CD4-positive, CD25-positive, alpha-beta regulatory T cell (primary cell): Measurements from ENCODE around the gene PARL. TPM values are rescaled to one million over a fixed set of nuclear protein-coding genes. Genes with fewer than 3 reads are reported as not detected.

Experiments
- ATAC-seq, 2 donors: fragments of 150-1000 bp; cut with Tn5 transposase; one replicate each; pipeline ENCODE4 v1.10.0; 2021; ENCODE audit warnings: low read depth in 2 of 2, moderate number of reproducible peaks in 2 of 2, moderate library complexity in 1 of 2
- DNase-seq, 3 donors: peaks; one replicate each; pipeline versions ENCODE4 v3.0.0 to v3.0.0-alpha.2; 2012 to 2022; ENCODE audit warnings: mixed read lengths in 1 of 3
- H3K27ac ChIP-seq: one replicate; pipeline ENCODE4 v1.7.0; 2013; ENCODE audit warnings: mild to moderate bottlenecking, low read length; ENCODE audit not compliant: insufficient read depth, poor library complexity, severe bottlenecking
- H3K27me3 ChIP-seq: one replicate; pipeline ENCODE4 v1.7.0; 2013; ENCODE audit warnings: low read length; ENCODE audit not compliant: control insufficient read depth, insufficient read depth
- H3K36me3 ChIP-seq: one replicate; pipeline ENCODE4 v1.7.0; 2013; ENCODE audit warnings: mild to moderate bottlenecking, low read length, moderate library complexity; ENCODE audit not compliant: control insufficient read depth, insufficient read depth
- H3K4me1 ChIP-seq: 2 replicates; pipeline ENCODE4 v1.7.0; 2013; ENCODE audit warnings: mild to moderate bottlenecking, low read length; ENCODE audit not compliant: insufficient read depth, control insufficient read depth, poor library complexity, severe bottlenecking
- H3K4me3 ChIP-seq: one replicate; pipeline ENCODE4 v1.7.0; 2013; ENCODE audit warnings: low read depth, mild to moderate bottlenecking, low read length, moderate library complexity
- H3K9me3 ChIP-seq, 2 experiments: 1 replicate in 1 of 2; 2 replicates in 1 of 2; pipeline ENCODE4 v1.7.0; 2013; ENCODE audit warnings: low read length in 2 of 2, mild to moderate bottlenecking in 1 of 2, moderate library complexity in 1 of 2; ENCODE audit not compliant: control insufficient read depth in 2 of 2
- H3K27ac Mint-ChIP-seq, 3 donors: one replicate each; pipeline ENCODE4 v1.8.0; 2020 to 2022; ENCODE audit warnings: mild to moderate bottlenecking in 3 of 3, mixed read lengths in 3 of 3, moderate library complexity in 2 of 3
- H3K27me3 Mint-ChIP-seq: one replicate; pipeline ENCODE4 v1.8.0; 2022; ENCODE audit warnings: mild to moderate bottlenecking, mixed read lengths
- H3K36me3 Mint-ChIP-seq: one replicate; pipeline ENCODE4 v1.8.0; 2020; ENCODE audit warnings: mixed read lengths
- H3K4me1 Mint-ChIP-seq, 4 donors: one replicate each; pipeline ENCODE4 v1.8.0; 2020 to 2022; ENCODE audit warnings: mixed read lengths in 4 of 4, mild to moderate bottlenecking in 1 of 4
- H3K4me3 Mint-ChIP-seq, 4 donors: one replicate each; pipeline ENCODE4 v1.8.0; 2020 to 2022; ENCODE audit warnings: mild to moderate bottlenecking in 4 of 4, mixed read lengths in 4 of 4, moderate library complexity in 3 of 4
- H3K9me3 Mint-ChIP-seq, 7 donors: one replicate each; pipeline ENCODE4 v1.8.0; 2020 to 2022; ENCODE audit warnings: mixed read lengths in 7 of 7, mild to moderate bottlenecking in 3 of 7, moderate library complexity in 2 of 7
- polyA plus RNA-seq, 4 donors: library from polyadenylated mRNA; unstranded; fragments of 300-500 nt; fragmentation: Illumina TruSeq; gene quantifications; one replicate each; pipeline ENCODE4 v1.2.3, GENCODE V29; 2021
- total RNA-seq: library from RNA; stranded (reverse); gene quantifications from one replicate; pipeline ENCODE4 v1.2.3, GENCODE V29; 2022

Gene PARL
- total and polyA plus RNA-seq, 5 donors from 2014 or later = 45.6 to 119 (median 116) TPM

GRCh38 chr3:183870563-183870962, 14.1 kb downstream of the PARL start:
- no peak overlapping the region for H3K4me3 ChIP-seq
- Mint-ChIP-seq H3K4me1 (peaks cover 10 to 37% (median 29%) of the 10 kb centered on the region in 4 donors), H3K9me3 (no peaks in the 10 kb centered on the region), H3K36me3 (peaks cover 17% of the 10 kb centered on the region), H3K27me3 (no peaks in the 10 kb centered on the region), H3K4me3 (peak overlapping the region in 1 of 4 donors; percentile 25), H3K27ac (peak overlapping the region in 1 of 3 donors; percentile 22)
- peaks cover 28% of the 10 kb centered on the region for H3K36me3 ChIP-seq
- H3K4me1 ChIP-seq = no peaks in the 10 kb centered on the region
- no peaks in the 10 kb centered on the region for H3K9me3 ChIP-seq
- ATAC-seq (no peak), DNase-seq (peak in 1 of 3 donors; percentile 38)
- H3K27ac ChIP-seq = no peak overlapping the region
- H3K27me3 ChIP-seq = no peaks in the 10 kb centered on the region

DNA sequence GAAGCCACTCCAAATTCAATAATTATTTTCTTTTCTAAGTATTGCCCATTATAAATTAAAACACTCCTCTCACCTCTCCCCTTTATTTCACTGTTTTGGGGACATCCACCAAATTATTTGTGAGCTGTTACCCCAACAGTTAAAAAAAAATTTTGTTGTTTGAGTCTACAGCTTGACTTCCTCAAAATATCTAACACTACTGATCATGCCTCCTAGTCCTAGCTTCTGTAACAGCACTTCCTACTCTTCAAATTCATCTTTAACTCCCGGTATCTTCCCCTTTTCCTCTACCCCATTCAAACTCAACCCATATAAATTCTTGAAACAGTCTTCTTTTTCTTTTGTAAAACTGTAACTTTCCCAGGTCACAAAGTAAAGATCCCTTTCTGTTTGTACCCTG, 15.9 kb downstream of the PARL start:
- no peak for ATAC-seq
- Mint-ChIP-seq H3K27ac (peak overlapping the region in 1 of 3 donors; percentile 38), H3K9me3 (no peaks in the 10 kb centered on the region), H3K4me1 (peaks cover 10 to 30% (median 28%) of the 10 kb centered on the region in 4 donors), H3K27me3 (no peaks in the 10 kb centered on the region), H3K36me3 (peaks cover 26% of the 10 kb centered on the region), H3K4me3 (no peak overlapping the region)
- Histone ChIP-seq H3K4me1 (no peaks in the 10 kb centered on the region), H3K4me3 (no peak overlapping the region), H3K27me3 (no peaks in the 10 kb centered on the region), H3K9me3 (no peaks in the 10 kb centered on the region), H3K36me3 (peaks cover 43% of the 10 kb centered on the region), H3K27ac (no peak overlapping the region)
- no peak for DNase-seq

DNA sequence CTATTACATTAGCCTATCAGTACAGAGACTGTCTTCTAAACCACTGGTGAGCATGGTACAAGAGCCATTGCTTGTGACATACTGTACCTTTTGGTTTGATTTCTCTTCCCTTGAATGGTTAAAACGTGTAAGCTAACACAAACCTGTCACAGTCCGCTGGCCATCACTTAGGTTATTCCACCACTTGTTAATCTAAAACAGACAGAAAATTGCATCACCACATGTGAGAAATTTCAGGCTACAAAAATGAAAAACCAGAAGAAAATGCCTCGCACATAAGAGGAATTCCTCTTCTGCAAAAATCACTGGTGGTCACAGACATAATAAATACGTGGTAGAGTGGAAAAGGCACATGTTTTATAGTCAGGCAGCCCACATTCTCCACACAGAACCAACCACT, 22.1 kb downstream of the PARL start:
- Mint-ChIP-seq H3K36me3 (peaks cover 54% of the 10 kb centered on the region), H3K4me1 (peaks cover 1 to 5% (median 5%) of the 10 kb centered on the region in 4 donors), H3K9me3 (no peaks in the 10 kb centered on the region), H3K27ac (no peak overlapping the region), H3K4me3 (no peak overlapping the region), H3K27me3 (no peaks in the 10 kb centered on the region)
- DNase-seq = no peak
- Histone ChIP-seq H3K4me1 (no peaks in the 10 kb centered on the region), H3K4me3 (no peak overlapping the region), H3K36me3 (peaks cover 75% of the 10 kb centered on the region), H3K27me3 (no peaks in the 10 kb centered on the region), H3K9me3 (no peaks in the 10 kb centered on the region), H3K27ac (no peak overlapping the region)
- ATAC-seq = no peak

DNA sequence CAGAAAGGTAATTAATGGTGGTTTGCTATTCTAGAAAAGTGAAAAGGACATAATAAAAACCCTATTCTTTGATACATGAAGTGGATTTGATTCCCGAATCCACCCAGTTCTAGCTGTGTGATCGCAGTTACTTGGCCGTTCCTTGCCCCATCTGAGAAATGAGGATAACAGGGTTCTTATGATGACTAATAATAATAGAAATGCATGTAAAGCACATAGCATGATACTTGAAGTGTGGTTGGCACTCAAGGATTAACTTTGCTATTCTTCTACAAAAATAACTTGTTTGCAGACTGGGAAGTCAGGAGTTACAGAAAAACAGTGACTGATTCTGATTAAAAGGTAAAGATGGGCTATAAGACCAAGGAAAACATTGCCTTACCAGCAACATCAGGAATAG, 26.8 kb downstream of the PARL start:
- Mint-ChIP-seq H3K27me3 (no peaks in the 10 kb centered on the region), H3K4me3 (no peak overlapping the region), H3K36me3 (peaks cover 53% of the 10 kb centered on the region), H3K4me1 (peaks cover 4 to 13% (median 11%) of the 10 kb centered on the region in 4 donors), H3K9me3 (no peaks in the 10 kb centered on the region), H3K27ac (peak overlapping the region in 1 of 3 donors; percentile 85)
- no peak for ATAC-seq
- DNase-seq = no peak
- no peak overlapping the region for H3K4me3 ChIP-seq
- no peaks in the 10 kb centered on the region for H3K4me1 ChIP-seq
- H3K9me3 ChIP-seq = no peaks in the 10 kb centered on the region
- no peaks in the 10 kb centered on the region for H3K27me3 ChIP-seq
- peaks cover 58% of the 10 kb centered on the region for H3K36me3 ChIP-seq
- no peak overlapping the region for H3K27ac ChIP-seq

DNA sequence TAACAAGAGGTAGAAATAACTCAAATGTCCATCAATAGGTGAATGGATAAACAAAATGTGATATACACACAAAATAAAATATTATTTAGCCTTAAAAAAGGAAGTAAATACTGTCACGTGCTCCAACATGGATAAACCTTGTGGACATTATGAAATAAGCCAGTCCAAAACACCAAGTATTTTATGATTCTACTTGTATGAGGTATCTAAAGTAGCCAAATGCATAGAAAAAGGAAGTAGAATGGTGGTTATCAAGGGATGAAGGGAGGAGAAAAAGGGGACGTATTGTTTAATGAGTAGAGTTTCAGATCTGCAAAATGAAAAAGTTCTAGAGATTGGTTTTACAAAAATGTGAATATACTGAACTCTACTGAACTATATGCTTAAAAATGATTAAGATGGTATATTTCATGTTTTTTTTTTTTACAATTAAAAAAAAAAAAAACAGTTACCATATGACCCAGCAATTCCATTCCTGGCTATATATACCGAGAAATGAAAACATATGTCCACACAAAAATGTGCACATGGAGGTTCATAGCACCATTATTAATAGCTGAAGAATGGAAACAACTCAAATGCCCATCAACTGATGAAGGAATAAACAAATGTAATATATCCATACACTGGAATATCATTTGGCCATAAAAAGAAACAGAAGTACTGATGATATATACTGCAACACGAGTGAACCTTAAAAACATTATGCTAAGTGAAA, 30.2 kb downstream of the PARL start:
- no peak for ATAC-seq
- H3K27ac ChIP-seq = no peak overlapping the region
- H3K27me3 Mint-ChIP-seq = no peaks in the 10 kb centered on the region
- H3K9me3 ChIP-seq = no peaks in the 10 kb centered on the region
- no peak overlapping the region for H3K4me3 ChIP-seq
- H3K4me1 Mint-ChIP-seq = peaks cover 15 to 25% (median 17%) of the 10 kb centered on the region in 4 donors
- H3K36me3 Mint-ChIP-seq = peaks cover 48% of the 10 kb centered on the region
- no peaks in the 10 kb centered on the region for H3K4me1 ChIP-seq
- H3K27me3 ChIP-seq = no peaks in the 10 kb centered on the region
- H3K27ac Mint-ChIP-seq = peak overlapping the region in 1 of 3 donors; percentile 57
- no peak for DNase-seq
- H3K9me3 Mint-ChIP-seq = no peaks in the 10 kb centered on the region
- H3K4me3 Mint-ChIP-seq = no peak overlapping the region
- peaks cover 35% of the 10 kb centered on the region for H3K36me3 ChIP-seq

DNA sequence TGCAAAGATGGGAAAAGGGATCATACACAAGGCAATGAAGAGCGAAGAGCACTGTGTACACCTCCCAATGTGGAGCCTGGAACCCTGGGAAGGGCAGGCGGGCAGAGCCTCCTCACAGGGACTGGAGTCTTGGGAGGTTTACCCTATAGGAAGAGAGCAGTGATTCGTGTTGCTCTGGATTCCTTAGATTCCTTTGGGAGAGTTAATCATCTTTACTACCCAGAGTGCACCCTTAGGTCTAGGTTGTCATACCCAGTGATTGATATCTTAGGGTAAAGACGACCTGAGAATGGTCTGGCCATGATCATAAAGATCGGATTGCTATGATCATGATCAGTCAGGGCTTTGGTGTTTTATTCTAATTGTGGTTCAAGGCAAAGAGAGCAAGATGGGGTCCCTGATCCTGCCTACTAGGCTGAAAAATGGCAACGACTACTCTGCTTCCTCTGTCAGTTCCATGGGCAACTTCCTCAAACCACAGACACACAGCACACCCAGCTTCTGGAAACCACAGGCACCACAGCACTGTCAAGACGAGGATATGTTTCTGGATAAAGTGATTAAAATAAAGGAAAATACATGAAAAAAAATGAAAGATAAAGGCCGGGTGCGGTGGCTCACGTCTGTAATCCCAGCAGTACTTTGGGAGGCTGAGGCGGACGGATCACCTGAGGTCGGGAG, 38.9 kb downstream of the PARL start:
- H3K27me3 Mint-ChIP-seq = no peaks in the 10 kb centered on the region
- ATAC-seq = no peak
- peaks cover 56% of the 10 kb centered on the region for H3K36me3 ChIP-seq
- H3K27ac Mint-ChIP-seq = peak overlapping the region in 1 of 3 donors; percentile 40
- H3K4me1 Mint-ChIP-seq = peaks cover 4 to 14% (median 9%) of the 10 kb centered on the region in 4 donors
- DNase-seq = no peak
- no peaks in the 10 kb centered on the region for H3K4me1 ChIP-seq
- no peak overlapping the region for H3K4me3 ChIP-seq
- no peaks in the 10 kb centered on the region for H3K27me3 ChIP-seq
- peaks cover 45% of the 10 kb centered on the region for H3K36me3 Mint-ChIP-seq
- H3K9me3 Mint-ChIP-seq = no peaks in the 10 kb centered on the region
- no peak overlapping the region for H3K4me3 Mint-ChIP-seq
- H3K27ac ChIP-seq = no peak overlapping the region
- H3K9me3 ChIP-seq = no peaks in the 10 kb centered on the region

- Mint-ChIP-seq H3K27ac (peak overlapping the region in 1 of 3 donors; percentile 40), H3K4me1 (peaks cover 0 to 9% (median 4%) of the 10 kb centered on the region in 4 donors)
These were observed 39.6 kb downstream of the PARL start for GRCh38 chr3:183845090-183845489.

More at GRCh38 chr3:183845090-183845489, 39.6 kb downstream of the PARL start:
- no peaks in the 10 kb centered on the region for H3K27me3 ChIP-seq
- H3K9me3 ChIP-seq = no peaks in the 10 kb centered on the region
- no peaks in the 10 kb centered on the region for H3K9me3 Mint-ChIP-seq
- DNase-seq (no peak), ATAC-seq (no peak)
- peaks cover 61% of the 10 kb centered on the region for H3K36me3 ChIP-seq
- H3K27ac ChIP-seq = no peak overlapping the region
- H3K36me3 Mint-ChIP-seq = peaks cover 42% of the 10 kb centered on the region
- no peaks in the 10 kb centered on the region for H3K4me1 ChIP-seq
- no peak overlapping the region for H3K4me3 ChIP-seq
- H3K27me3 Mint-ChIP-seq = no peaks in the 10 kb centered on the region
- no peak overlapping the region for H3K4me3 Mint-ChIP-seq
